Medulla oblongata (tissue), 1 donor: Measurements from ENCODE around the gene ROR1.

Experiments used
- DNase-seq: peaks from one replicate; pipeline ENCODE4 v3.0.0-alpha.2; 2015; ENCODE audit errors: extremely low spot score

The ROR1 gene

DNA sequence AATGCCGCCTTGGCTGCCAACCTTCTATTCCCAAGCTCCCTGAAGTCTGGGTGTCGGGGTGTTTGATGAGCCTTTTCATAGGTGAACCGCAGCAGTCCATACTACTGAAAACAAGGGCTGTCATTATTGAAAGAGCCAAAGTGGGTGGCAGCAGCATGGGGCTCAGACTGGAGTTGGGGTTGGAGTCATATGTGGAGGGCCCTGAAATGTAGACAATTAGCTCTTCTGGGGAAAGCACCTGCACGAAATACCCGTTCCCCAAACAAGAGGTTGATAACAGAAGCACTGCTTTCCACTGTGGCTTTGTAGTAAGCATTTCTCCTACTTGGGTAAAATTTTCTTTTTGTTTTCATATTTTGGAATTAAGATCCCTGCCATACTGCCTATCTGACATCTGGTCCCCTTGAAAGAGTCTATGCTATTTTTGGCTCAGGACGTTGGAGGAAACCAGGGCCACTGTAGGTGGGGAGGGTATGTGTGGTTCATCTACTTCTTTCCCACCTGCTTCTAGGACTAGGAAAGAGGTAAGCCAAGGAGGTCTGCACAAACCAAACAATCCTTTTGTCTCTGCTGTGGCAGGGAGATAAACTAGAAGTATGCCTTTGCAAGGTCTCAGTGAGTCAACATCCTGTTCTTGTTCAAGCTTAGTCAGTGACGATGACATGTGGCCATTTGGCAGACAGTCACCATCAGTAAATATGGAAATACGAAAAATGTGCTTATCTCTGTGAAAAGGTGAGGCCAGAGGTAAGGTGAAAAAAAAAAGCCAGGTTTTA is 232.6 kb downstream of the ROR1 start:
- no peak for DNase-seq

DNA sequence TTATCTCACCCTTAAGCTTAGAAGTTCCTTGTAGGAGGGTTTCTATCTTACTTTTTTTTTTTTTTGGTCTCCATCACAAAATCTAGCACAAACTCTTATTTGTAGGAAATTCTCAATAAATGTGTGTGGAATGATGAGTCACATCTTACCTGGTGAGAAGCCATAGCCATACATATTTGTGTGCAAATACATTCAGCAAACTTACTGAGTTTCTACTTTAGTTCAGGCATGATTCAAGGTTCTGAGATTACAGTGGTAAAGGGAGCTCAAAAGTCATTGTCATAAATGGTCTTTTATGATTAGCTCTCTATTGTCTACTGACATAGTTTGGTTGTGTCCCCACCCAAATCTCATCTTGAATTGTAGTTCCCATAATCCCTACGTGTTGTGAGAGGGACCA is 236.5 kb downstream of the ROR1 start:
- no peak for DNase-seq

DNA sequence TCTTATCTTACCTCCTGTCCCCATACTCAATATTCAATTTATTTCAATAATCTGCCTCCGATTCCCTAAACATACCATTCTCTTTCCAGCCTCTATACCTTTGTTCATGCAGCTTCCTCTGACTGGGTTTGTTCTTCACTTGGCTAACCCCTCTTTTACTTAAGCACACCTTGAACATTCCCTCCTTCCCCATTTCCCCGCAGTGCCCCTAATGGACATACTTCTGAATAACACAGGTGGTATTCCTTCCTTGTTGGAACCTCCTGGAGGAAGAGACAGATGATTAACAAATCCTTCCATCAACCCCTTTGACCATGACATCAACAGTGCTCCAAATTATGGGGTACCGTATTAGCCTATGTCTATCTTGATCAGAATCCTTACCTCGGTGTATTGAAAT is 239.6 kb downstream of the ROR1 start:
- DNase-seq, result no peak

DNA sequence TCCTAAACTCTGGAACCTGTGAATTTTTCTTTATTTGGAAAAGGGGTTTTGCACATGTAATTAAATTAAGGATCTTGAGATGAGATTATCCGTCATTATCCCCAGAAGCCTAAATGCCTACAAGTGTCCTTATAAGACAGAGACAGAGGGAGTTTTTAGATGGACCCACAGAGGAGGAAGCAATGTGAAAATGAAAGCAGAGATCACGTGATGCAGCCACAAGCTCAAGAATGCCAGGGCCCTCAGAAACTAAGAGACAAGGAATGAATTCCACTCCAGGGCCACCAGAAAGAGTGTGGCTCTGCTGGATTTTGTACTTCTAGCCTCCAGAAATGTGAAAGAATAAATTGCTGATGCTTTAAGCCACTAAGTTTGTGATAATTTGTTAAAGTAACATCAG is 246.0 kb downstream of the ROR1 start:
- DNase-seq, result peak; percentile 72

DNA sequence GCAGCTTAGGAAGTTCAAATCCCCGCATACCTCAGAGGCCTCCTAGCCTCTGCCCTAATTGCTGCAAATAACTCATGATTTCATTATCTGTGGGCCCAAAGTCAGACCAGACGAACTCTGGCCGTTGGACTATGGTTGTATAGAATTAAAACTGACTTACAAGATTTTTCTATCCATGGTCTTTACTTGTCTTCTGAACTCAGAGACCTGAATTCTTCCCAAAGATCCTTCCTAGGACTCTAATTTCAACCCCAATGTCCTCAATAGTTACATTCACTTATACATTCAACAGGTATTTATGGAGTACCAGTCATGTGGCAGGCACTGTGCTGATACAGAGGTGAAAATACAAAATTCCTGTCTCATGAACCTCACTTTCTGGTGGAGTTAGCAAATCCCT is 247.2 kb downstream of the ROR1 start:
- no peak for DNase-seq

DNA sequence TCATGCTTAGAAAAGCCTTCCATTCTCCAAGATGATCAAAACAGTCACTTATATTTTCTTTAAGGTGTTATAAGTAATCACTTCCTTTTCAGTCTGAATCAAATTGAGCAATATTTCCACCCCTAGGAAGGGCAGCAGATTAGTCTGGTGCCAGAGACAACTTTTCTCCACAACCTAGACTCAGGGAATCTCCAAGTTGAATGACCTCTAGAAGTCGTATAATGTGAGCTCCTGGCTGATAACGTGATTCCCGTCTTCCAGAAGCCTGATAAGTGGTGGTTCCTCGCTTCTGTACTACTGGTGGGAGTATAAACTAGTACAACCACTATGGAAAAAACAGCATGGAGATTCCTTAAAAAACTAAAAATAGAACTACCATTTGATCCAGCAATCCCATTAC is 251.2 kb downstream of the ROR1 start:
- DNase-seq, result no peak

DNA sequence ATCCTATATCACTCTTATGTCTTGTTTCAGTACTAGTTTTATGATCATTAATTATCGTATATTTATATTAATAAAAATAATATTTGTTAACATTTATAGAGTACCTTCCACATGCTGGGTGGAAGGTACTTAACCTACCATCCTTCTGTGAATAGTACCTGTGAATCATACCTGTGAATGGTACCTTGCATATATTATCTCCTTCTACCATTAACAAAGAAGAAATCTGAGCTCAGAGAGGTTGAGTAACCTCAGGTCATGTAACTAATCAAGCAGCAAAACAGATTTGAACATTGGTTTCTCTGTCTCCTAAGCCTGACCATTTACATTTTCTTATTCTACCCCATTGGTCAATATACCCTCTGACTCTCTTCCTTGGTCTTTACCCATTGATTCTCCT is 255.2 kb downstream of the ROR1 start:
- no peak for DNase-seq

DNA sequence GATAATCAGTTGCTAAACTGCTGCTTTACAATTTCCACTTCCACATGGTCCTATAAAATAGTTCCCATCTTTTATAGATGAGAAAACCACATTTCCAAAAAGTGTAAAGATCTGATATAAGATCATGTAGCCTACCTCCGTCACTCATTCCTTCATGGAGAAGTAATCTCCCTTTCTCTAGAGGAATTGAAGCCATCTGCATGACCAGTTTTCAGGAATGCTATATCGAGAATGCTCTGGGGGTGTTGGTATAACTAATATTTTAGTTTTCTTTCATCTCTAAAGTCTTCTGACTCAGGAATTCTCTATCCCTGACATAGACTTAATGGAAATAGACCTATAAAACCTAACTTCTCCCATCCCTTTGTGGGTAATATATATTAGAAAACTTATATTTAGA is 256.6 kb downstream of the ROR1 start:
- DNase-seq, result no peak

DNA sequence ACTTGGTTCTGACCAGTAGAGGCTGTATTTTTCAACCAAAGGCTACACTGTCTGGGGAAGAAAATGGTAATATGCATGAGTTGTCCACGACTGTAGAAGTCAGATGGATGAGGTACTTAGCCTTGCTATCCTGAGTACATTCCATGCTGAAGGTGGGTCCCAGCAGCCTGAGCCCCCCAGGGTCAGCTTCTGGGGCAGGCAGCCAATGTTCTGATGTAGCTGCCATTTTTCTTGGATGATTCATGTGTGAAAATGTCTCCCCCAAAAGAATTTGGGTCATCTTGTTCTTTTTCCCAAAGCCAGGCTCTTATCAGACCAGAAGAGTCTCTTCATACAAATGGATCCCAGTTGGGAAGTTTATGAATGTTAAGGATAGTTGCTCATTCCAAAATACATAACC is 257.4 kb downstream of the ROR1 start:
- no peak for DNase-seq

DNA sequence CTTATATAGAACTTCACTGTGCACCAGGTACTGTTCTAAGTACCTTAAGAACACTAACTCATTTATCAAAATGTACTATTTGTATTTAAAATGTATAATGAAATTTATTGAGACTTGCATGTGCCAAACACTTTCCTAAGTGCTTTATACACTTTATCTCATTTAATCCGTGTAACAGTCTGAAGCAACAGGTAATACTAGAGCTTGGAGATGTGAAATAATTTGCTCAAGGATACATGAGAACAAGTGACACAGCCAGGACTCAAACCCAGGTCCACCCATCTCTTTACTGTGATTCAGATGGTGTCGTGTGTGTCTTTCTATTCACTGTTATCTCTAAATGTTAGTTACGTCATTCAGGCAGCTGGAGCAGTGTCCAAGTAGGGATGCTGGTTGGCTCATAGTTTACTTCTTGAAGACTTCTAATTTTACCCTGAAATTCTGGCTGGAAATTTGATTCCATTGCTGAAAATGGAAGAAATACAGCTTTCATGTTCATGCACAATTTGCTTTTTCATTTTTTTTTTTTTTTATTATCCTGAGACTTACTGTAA is 259.9 kb downstream of the ROR1 start:
- DNase-seq, result no peak

DNA sequence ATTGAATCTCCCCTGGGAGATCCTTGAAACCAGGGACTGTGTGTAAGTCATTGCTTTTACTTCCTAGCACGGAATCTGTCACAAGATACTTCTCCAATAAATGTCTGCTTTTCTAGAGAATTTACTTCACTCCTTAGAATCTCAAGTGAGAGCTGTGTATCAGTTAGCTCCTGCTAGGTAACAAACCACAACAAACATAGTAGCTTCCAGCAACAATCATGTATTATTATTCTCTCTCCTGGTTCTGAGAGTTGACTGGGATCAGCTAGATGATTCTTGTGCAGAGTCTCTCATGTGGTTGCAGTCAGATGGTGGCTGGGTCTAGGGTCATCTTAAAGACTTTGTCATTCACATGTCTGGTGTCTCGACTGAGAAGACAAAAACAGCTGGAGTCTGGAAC is 262.7 kb downstream of the ROR1 start:
- DNase-seq, result no peak

DNA sequence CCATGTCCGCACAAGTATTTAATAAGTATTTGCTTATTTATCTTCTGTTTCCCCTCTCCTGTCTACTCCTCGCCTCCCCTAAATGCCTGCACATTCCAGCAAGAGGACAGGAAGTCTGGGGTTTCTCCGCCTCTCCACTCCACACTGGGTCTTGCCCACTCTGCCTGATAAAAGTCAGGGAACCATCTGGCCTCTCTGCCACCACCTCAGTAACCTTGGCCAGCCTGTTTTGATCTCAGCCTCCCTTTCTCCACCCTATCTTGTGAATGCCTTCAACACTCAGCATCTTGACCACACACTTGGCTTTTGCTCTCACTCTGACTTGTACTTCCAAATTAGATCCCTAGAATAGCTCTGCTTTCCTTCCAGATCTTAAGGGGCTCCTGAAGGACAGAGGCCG is 264.3 kb downstream of the ROR1 start:
- no peak for DNase-seq

DNA sequence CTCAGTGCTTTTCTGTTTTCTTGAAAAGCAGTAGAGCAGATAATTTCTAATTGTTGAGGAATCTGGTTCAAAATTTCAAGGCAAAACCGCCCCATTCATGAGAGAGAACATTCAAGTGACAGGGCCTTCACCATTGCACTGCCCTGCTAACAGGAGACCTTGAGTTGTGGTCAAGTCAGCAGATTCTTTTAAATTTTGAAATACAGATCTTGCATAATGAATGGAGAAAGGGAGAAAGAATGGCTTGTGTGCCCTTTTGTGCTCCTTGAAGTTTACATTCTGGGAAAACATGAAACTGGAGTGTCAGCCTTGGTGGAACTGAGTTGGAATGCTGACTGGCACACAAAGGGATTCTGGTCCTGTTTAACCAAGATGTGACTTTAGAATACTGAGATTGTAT is 265.1 kb downstream of the ROR1 start:
- DNase-seq, result no peak

DNA sequence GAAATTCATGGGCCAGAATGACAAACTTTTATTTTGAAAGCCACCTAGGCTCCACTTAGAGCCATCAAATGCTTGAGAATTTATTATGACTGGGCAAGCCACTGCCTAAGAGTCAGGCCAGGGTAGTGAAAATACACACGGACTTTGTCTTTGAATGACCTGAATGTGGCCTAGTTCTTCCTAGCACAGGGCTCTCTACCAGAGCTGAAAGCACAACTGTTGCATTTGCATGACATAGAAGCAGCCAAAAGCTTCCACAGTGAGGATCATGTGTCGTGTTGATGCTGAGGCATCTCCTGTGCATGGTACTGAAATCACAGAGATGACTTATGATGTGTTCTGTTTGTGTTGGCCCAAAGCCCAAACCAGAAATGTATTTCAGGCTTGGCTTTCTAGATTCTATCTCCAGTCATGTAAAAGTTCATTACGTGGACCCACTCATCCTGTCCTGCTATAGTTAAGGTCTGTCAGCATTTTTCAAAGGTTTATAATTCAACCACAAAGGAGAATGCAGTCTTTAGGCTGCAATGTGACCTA is 265.6 kb downstream of the ROR1 start:
- peak; percentile 63 for DNase-seq

DNA sequence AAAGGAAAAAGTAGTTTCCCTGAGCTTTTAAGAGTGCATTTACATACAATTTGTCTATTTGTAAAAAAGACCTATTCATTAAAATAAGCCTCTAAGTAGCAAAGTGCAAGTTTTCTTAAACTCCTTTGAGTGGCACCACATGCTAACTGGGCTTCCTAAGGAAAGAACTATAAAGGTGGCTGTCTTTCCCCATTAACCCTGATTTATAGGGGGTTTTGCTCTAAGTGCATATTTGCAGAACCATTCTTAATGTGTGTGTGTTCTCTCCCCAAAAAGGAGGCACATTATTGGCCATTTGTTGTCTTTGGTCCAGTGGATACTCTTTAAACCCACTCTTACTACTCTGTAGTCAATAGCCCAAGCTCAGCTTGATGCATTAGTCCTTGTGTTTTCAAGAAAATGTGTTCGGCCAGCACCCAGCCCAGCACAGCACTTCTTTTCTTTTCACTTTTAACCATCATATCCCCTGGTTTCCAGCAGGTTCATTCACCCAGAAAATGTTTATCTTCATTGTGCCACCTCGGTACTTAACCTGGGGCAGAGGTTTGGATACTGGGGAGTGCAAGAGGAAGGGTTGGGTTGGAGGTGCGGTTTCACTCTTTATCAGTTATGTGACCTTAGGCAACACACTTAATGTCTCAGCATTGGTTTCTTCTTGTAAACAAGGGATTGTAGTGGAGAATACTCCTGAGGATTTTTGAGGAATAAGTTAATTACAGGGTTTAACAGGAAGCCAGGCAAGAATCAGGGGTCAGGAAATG is 267.7 kb downstream of the ROR1 start:
- DNase-seq, result no peak

DNA sequence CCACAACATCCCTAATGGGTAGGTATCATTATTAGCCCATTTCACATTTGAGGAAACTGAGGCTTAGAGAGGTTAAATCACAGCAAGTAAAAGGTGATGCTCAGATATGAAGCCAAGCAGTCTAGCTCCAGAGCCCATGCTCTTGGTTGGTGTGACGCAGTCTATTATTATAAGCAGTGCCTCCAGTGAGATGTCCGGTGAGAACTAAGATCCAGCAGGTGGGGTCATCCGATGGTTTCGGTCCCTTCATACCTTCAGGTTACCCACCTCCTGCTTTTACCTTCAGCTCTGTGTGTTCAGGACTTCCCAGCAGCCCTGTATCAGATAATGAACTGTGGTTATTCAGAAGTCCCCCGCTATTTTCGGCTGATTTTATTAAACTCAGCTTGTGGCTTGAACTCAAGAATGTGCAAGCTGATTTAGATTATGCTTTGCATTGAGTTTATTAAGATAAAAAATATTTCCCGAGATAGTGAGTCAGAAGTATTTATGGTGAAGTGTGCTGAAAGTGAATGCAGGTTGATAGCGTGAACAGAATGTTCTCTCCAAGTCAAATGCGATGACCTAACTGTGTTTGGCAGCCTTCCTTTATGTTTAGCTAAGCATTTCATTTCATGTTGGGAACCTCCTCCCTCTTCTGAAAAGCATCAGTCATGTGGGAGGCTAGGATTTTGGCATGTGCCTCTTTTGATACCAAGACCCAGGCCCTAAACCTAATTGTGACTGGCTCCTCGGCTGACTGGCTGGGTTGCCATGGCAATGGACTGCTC is 268.7 kb downstream of the ROR1 start:
- no peak for DNase-seq

DNA sequence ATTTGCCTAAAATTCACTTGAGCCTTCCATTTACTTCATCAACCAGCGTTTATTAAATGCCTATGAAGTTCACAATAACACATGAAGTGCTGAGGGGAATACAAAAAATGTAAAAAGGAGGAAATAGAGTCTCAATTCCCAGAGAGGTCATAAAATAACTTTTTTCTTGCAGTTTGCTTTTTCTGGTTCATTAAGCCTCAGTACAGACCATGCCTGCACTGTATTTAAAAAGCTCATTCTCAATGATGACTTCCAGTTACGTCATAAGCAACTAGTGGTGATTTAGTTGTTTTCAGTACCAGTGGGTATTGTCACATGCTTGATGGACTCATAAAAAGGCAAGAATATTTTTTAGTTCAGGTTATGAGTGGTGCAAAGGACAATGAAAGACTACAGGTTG is 269.5 kb downstream of the ROR1 start:
- no peak for DNase-seq

DNA sequence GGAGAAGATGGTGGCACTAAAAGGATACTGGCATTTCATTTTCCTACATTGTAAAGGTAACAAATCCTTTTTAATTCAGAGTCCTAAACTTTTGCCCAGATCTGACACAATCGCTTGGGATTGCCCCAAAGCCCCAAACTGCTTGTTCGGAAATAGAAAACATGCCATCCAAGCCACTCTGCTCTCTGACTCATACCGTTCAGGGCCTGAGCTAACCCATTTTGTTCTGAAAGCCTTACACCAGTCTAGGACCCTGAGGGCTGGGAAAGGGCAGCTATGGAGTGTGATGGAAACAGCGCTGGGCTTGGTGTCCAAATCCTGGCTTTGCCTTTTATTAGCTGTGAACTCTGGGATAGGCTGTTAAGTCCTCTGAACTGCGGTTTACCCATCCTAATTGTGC is 270.2 kb downstream of the ROR1 start:
- no peak for DNase-seq

DNA sequence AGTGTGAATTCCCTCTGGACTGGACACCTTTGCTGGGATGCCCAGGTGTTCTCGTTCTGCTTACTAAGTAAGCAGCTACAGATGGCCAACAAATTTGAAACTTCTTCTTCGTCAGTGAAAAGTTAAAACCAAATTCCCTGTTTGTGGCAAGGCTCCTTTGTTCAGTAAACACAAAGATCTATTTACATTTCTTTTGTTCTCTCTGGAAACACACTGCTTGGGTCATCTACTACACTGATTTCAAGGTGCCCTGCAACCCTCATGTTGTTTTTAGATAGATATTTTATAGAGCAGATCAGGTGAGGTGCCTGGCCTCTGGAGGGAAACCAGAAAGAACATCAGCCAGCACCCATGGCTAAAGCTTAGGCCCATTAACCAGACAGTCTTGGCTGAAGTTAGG is 272.4 kb downstream of the ROR1 start:
- DNase-seq, result no peak

DNA sequence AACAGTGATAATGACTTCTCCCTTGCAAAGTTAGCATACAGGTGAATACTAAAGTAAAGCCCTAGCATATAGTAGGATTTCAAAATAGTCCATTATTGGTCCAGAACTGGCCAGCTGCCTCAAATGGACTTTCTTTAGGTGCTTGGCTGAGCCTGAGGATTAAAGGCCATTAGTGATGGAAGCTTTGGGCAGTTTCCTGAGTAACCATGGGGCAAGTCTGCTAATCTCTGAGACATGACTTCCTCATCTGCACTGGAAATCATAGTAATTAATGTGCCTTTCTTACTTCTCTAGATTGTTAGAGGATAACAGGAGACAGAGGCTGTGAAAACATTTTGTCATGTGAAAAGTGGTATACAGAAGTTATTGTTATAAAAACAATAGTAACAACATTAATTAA is 273.1 kb downstream of the ROR1 start:
- no peak for DNase-seq

DNA sequence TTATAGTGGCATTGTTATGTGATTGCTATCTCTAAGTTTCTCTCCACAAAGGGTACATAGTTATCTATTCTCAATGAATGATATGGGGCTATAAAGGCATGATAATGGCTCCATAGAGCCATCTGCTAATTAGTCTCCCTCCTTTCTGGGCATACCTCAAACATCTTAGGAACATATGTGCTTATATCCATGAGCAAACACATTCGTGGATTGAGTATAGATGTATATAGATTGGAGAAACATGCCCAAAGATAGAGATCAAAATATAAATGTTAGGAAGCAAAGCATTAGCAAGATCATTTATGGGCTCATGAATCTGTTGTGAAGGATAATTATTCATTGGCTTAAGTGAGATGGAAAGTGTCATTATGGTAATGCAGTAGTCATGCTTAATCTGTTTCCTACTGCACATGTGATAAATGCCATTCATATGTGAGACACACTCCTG is 273.8 kb downstream of the ROR1 start:
- DNase-seq, result no peak

DNA sequence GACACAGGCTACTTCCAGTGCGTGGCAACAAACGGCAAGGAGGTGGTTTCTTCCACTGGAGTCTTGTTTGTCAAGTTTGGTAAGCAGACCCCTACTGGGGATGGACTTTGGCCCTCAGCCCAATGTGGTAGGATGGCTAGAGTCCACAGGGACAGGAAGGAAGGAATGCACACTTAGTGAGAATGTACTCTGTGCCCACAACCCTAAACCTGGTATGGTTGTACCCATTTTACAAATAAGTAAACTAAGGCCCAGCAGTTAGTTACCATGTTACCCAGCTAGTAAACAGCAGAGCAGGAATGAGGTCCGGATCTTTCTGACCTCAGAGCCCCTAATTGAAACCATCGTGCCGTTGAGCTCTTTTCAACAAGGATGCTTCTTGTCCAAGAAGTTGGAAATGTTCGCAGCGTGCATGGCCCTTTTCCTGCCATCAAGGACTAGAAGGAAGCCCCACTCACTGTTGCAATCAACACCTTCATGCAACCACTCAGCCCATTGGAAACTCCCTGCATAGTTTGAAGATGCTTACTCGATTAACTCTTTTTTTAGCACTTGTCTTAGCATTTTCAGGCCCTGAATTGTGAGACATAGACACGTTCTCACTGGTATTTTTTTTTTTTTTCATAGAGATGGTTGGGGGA is 276.2 kb downstream of the ROR1 start:
- DNase-seq, result no peak
